Measurements from ENCODE around the gene ZNF778. TPM values are rescaled to one million over a fixed set of nuclear protein-coding genes. Genes with fewer than 3 reads are reported as not detected.

The ZNF778 gene
- total RNA-seq, 2 experiments from 2014 or later, result 4.3 to 6.2 TPM

DNA sequence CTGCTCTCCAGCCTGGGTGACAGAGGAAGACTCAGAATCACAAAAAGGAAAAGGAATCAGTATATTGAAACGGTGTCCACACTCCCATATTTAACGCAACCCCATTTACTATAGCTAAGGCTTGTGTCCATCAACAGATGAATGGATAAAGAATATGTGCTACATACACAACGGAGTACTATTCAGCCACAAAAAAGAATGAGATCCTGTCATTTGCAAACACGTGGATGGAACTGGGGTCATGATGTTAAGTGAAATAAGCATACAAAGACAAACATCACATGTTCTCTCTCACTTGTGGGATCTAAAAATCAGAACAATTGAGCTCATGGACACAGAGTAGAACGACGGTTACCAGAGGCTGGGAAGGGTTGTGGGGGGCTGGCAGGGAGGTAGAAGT is 55.1 kb downstream of the ZNF778 start:
- ChIA-PET CTCF (interaction anchor here (1.0 to 1.2 kb wide), 2 partner anchors 16 to 52 kb away, joined by 3 to 5 read pairs; no protein-coding TSS in a partner anchor), POLR2A (interaction anchor here (1.0 to 1.2 kb wide), 2 partner anchors 10 to 14 kb away, joined by 3 read pairs; no protein-coding TSS in a partner anchor)
- DNase-seq, result no peak
- no peaks in the 10 kb centered on the region for H3K9me3 Mint-ChIP-seq
- H3K4me3 Mint-ChIP-seq, result no peak overlapping the region
- no peak overlapping the region for H3K27ac Mint-ChIP-seq
- H3K36me3 Mint-ChIP-seq (ENCODE audit: low read depth), result peaks cover 50% of the 10 kb centered on the region
- TF ChIP-seq, protein P1, sequence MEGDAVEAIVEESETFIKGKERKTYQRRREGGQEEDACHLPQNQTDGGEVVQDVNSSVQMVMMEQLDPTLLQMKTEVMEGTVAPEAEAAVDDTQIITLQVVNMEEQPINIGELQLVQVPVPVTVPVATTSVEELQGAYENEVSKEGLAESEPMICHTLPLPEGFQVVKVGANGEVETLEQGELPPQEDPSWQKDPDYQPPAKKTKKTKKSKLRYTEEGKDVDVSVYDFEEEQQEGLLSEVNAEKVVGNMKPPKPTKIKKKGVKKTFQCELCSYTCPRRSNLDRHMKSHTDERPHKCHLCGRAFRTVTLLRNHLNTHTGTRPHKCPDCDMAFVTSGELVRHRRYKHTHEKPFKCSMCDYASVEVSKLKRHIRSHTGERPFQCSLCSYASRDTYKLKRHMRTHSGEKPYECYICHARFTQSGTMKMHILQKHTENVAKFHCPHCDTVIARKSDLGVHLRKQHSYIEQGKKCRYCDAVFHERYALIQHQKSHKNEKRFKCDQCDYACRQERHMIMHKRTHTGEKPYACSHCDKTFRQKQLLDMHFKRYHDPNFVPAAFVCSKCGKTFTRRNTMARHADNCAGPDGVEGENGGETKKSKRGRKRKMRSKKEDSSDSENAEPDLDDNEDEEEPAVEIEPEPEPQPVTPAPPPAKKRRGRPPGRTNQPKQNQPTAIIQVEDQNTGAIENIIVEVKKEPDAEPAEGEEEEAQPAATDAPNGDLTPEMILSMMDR (IDR thresholded peaks at IDR 0.05), result no peak
- H3K4me1 Mint-ChIP-seq (ENCODE audit: low read depth), result no peaks in the 10 kb centered on the region
- no peaks in the 10 kb centered on the region for H3K27me3 Mint-ChIP-seq
- no peak for ATAC-seq
- intact Hi-C loops (cut with micrococcal nuclease), result no loop called here

- intact Hi-C loops (cut with micrococcal nuclease), result no loop called here
- H3K36me3 Mint-ChIP-seq (ENCODE audit: low read depth), result peaks cover 52% of the 10 kb centered on the region
- CTCF ChIA-PET, result interaction anchor here (1.0 kb wide), 1 partner anchor 15 kb away, joined by 5 read pairs; no protein-coding TSS in a partner anchor
- H3K27ac Mint-ChIP-seq, result no peak overlapping the region
- no peaks in the 10 kb centered on the region for H3K27me3 Mint-ChIP-seq
- no peak overlapping the region for H3K4me3 Mint-ChIP-seq
- DNase-seq, result no peak
- H3K4me1 Mint-ChIP-seq (ENCODE audit: low read depth), result no peaks in the 10 kb centered on the region
- POLR2A ChIA-PET, result no interaction called here
- TF ChIP-seq, protein P1 (IDR thresholded peaks at IDR 0.05), result no peak
- ATAC-seq, result no peak
- H3K9me3 Mint-ChIP-seq, result no peaks in the 10 kb centered on the region
Measured at GRCh38 chr16:89273741-89274472, 56.4 kb downstream of the ZNF778 start.

DNA sequence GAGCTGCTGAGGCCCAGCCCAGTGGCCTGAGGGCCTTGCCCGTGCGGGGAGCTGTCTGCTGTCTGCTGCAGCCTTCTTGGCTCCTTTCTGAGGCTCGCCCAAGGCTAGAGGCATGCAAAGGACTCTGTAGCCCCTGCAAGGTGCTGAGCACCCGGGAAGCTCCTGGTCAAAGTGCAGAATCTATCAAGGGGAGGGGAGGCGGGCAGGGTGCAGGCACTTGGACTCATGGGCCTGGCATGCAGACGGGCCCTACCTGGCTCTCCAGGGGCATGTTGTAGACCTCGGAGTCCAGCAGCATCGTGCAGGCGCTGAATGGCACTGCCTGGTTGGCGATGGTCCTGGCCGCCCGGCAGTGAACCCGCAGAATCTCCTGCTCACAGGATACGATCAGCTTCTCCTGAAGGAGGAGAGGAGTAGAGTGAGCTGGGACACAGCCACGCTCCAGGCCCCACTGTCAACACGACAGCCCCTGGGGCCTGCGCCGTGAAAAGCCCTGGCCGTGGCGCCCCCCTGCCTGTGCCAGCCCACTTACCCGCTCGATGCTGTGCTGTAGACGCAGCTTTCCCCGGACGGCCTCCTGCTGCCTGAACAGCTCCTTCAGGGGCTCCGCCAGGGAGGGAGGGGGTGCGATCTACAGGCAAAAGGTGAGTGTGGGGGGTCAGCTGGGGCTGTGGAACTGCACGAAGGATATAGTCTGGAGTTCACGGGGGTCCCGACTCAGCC is 57.2 kb downstream of the ZNF778 start:
- no peak overlapping the region for H3K27ac Mint-ChIP-seq
- intact Hi-C loops (cut with micrococcal nuclease), result no loop called here
- no peak overlapping the region for H3K4me3 Mint-ChIP-seq
- no peaks in the 10 kb centered on the region for H3K4me1 Mint-ChIP-seq (ENCODE audit: low read depth)
- DNase-seq (no peak), ATAC-seq (no peak)
- CTCF ChIA-PET, result no interaction called here
- POLR2A ChIA-PET, result interaction anchor here (1.2 kb wide), 1 partner anchor 24 kb away, joined by 3 read pairs; no protein-coding TSS in a partner anchor
- H3K36me3 Mint-ChIP-seq (ENCODE audit: low read depth), result peaks cover 47% of the 10 kb centered on the region
- no peaks in the 10 kb centered on the region for H3K9me3 Mint-ChIP-seq
- TF ChIP-seq, protein P1 (IDR thresholded peaks at IDR 0.05), result no peak
- H3K27me3 Mint-ChIP-seq, result no peaks in the 10 kb centered on the region

- ChIA-PET CTCF (no interaction called here), POLR2A (interaction anchor here (1.2 kb wide), 1 partner anchor 23 kb away, joined by 3 read pairs; no protein-coding TSS in a partner anchor)
- DNase-seq (no peak), ATAC-seq (no peak)
- Mint-ChIP-seq H3K27ac (no peak overlapping the region), H3K9me3 (no peaks in the 10 kb centered on the region), H3K4me1 (ENCODE audit: low read depth) (no peaks in the 10 kb centered on the region), H3K36me3 (ENCODE audit: low read depth) (peaks cover 45% of the 10 kb centered on the region), H3K4me3 (no peak overlapping the region), H3K27me3 (no peaks in the 10 kb centered on the region)
- intact Hi-C loops (cut with micrococcal nuclease), result no loop called here
- TF ChIP-seq, protein P1 (IDR thresholded peaks at IDR 0.05), result no peak
Measured at GRCh38 chr16:89275284-89275584, 57.7 kb downstream of the ZNF778 start.

Measured in activated CD8-positive, alpha-beta T cell treated with anti-CD3 and anti-CD28 coated beads for 36 hours (primary cell).